CD4-positive, alpha-beta T cell treated with Interleukin-2 at 100 ng/mL for 4 hours (primary cell): Measurements from ENCODE around the gene CABP1.

Experiments
- DNase-seq: peaks from one replicate; pipeline ENCODE4 v3.0.0-alpha.2; 2020; ENCODE audit warnings: low spot score

The CABP1 gene

GRCh38 chr12:120631097-120631496 is 9.3 kb upstream of the CABP1 start:
- no peak for DNase-seq

GRCh38 chr12:120640861-120641833 is 721 bp downstream of the CABP1 start:
- peak; percentile 39 for DNase-seq

GRCh38 chr12:120642121-120642520 is 1.7 kb downstream of the CABP1 start:
- no peak for DNase-seq

- no peak for DNase-seq
These were observed 2.4 kb downstream of the CABP1 start for GRCh38 chr12:120642826-120643225.

GRCh38 chr12:120643574-120643973 is 3.1 kb downstream of the CABP1 start:
- no peak for DNase-seq

- no peak for DNase-seq
These were observed 5.6 kb downstream of the CABP1 start for GRCh38 chr12:120646044-120646443.

GRCh38 chr12:120647375-120647755 is 6.9 kb downstream of the CABP1 start:
- no peak for DNase-seq

- no peak for DNase-seq
These were observed 9.2 kb downstream of the CABP1 start for GRCh38 chr12:120649442-120650232.

GRCh38 chr12:120650233-120650690 is 9.8 kb downstream of the CABP1 start:
- DNase-seq = no peak

- no peak for DNase-seq
These were observed 11.4 kb downstream of the CABP1 start for GRCh38 chr12:120651821-120652220.

GRCh38 chr12:120652656-120653435 is 12.4 kb downstream of the CABP1 start:
- no peak for DNase-seq

GRCh38 chr12:120653611-120654010 is 13.2 kb downstream of the CABP1 start:
- no peak for DNase-seq

GRCh38 chr12:120654656-120655055 is 14.2 kb downstream of the CABP1 start:
- DNase-seq = no peak

- DNase-seq = no peak
These were observed 15.6 kb downstream of the CABP1 start for GRCh38 chr12:120656008-120656407.

GRCh38 chr12:120658286-120659150 is 18.1 kb downstream of the CABP1 start:
- no peak for DNase-seq

GRCh38 chr12:120659151-120659525 is 18.7 kb downstream of the CABP1 start:
- no peak for DNase-seq

- no peak for DNase-seq
These were observed 21.0 kb downstream of the CABP1 start for GRCh38 chr12:120661432-120661831.

GRCh38 chr12:120662879-120663278 is 22.5 kb downstream of the CABP1 start:
- DNase-seq = no peak

- no peak for DNase-seq
These were observed 23.3 kb downstream of the CABP1 start for GRCh38 chr12:120663741-120664140.

- DNase-seq = no peak
These were observed 26.4 kb downstream of the CABP1 start for GRCh38 chr12:120666571-120667390.
